Heart left ventricle (tissue), 13 donors: Measurements from ENCODE around the gene SHC1.

Experiments used
- CTCF ChIP-seq, 12 donors: fragments of 200-600 bp; sonication (generic) in 4 of 12; IDR thresholded peaks; one replicate each; pipeline versions ENCODE4 v1.5.0 to v1.8.0; 2018 to 2022; ENCODE audit warnings: antibody characterized with exemption in 12 of 12, mild to moderate bottlenecking in 5 of 12
- POLR2A ChIP-seq, 2 donors: fragments of 450-650 bp; IDR thresholded peaks; one replicate each; pipeline ENCODE4 v1.6.1; 2017; ENCODE audit warnings: antibody characterized with exemption in 2 of 2, mild to moderate bottlenecking in 2 of 2, moderate library complexity in 2 of 2
- donor health status: ischemic (EF 13 %, LVEDD 7.1; RV severe dilation, severe dysfunction).
- donor health status: DM: no; HTN: yes; CAD: no.
- donor health status: DM: no; HTN: no; CAD: no.
- donor health status: ischemic (EF 25% LVEDD 6.9; RV normal size, moderate dysfunction).
- donor health status: ischemic (EF 25% LVEDD 5.7; RV mildly dilated, moderate dysfunction).
- donor health status: ischemic (EF 35%, LVEDD 5.7; RV mildly dilated, moderate dysfunction).
- donor health status: nonischemic (EF 11% LVEDD 7.7; RV severe dilation, severe dysfunction).
- donor health status: DM: yes; HTN: yes; CAD: no.
- donor health status: PGD.
- donor health status: ischemic (EF 29% LVEDD 5.4; RV normal size, mild dysfunction).
- donor health status: nonischemic (EF 23%, LVEDD 6.1; RV moderate dilation, normal function).

- TF ChIP-seq CTCF (IDR thresholded peaks at IDR 0.05) (no peak), POLR2A (IDR thresholded peaks at IDR 0.05) (no peak)
Measured at GRCh38 chr1:155000411-155000725, 29.8 kb upstream of the SHC1 start.
